ENCODE data around the gene MDFIC.

MDFIC gene

GRCh38 chr7:115019882-115020605 lies 98.2 kb downstream of the MDFIC start:
- TF ChIP-seq CTCF (IDR thresholded peaks at IDR 0.05; ENCODE audit: insufficient read depth, low read length, missing control alignments): no peak
- no peak for DNase-seq (ENCODE audit: low read depth, low spot score)
- CTCF ChIA-PET: no interaction called here
- no peak overlapping the region for H3K4me3 ChIP-seq (ENCODE audit: low read depth, low read length)
- POLR2A ChIA-PET: no interaction called here

GRCh38 chr7:115023219-115023618 lies 101.3 kb downstream of the MDFIC start:
- DNase-seq (ENCODE audit: low read depth, low spot score): no peak
- no peak overlapping the region for H3K4me3 ChIP-seq (ENCODE audit: low read depth, low read length)
- ChIA-PET POLR2A (no interaction called here), CTCF (interaction anchor here (0.9 kb wide), 1 partner anchor 26 kb away, joined by 3 read pairs; no protein-coding TSS in a partner anchor)
- TF ChIP-seq CTCF (IDR thresholded peaks at IDR 0.05; ENCODE audit: insufficient read depth, low read length, missing control alignments): no peak

- H3K4me3 ChIP-seq (ENCODE audit: low read depth, low read length): no peak overlapping the region
- no peak for DNase-seq (ENCODE audit: low read depth, low spot score)
- no peak for TF ChIP-seq CTCF (IDR thresholded peaks at IDR 0.05; ENCODE audit: insufficient read depth, low read length, missing control alignments)
- ChIA-PET CTCF (no interaction called here), POLR2A (no interaction called here)
These were observed 102.4 kb downstream of the MDFIC start for GRCh38 chr7:115024276-115024675.

GRCh38 chr7:115032715-115033703 lies 111.1 kb downstream of the MDFIC start:
- TF ChIP-seq CTCF (IDR thresholded peaks at IDR 0.05; ENCODE audit: insufficient read depth, low read length, missing control alignments): no peak
- H3K4me3 ChIP-seq (ENCODE audit: low read depth, low read length): no peak overlapping the region
- ChIA-PET CTCF (no interaction called here), POLR2A (no interaction called here)
- DNase-seq (ENCODE audit: low read depth, low spot score): no peak

GRCh38 chr7:115033917-115034459 lies 112.1 kb downstream of the MDFIC start:
- ChIA-PET CTCF (interaction anchor here (0.6 kb wide), 1 partner anchor 36 kb away, joined by 3 read pairs; no protein-coding TSS in a partner anchor), POLR2A (no interaction called here)
- DNase-seq (ENCODE audit: low read depth, low spot score): no peak
- H3K4me3 ChIP-seq (ENCODE audit: low read depth, low read length): no peak overlapping the region
- no peak for TF ChIP-seq CTCF (IDR thresholded peaks at IDR 0.05; ENCODE audit: insufficient read depth, low read length, missing control alignments)

- H3K4me3 ChIP-seq (ENCODE audit: low read depth, low read length): no peak overlapping the region
- no peak for DNase-seq (ENCODE audit: low read depth, low spot score)
- CTCF ChIA-PET: no interaction called here
- POLR2A ChIA-PET: no interaction called here
- TF ChIP-seq CTCF (IDR thresholded peaks at IDR 0.05; ENCODE audit: insufficient read depth, low read length, missing control alignments): no peak
These were observed 112.6 kb downstream of the MDFIC start for GRCh38 chr7:115034515-115034914.
